ENCODE measurements around the gene PTP4A2. TPM values are rescaled to one million over a fixed set of nuclear protein-coding genes. Genes with fewer than 3 reads are reported as not detected.

The PTP4A2 gene
- polyA plus RNA-seq, 1 of the 3 experiments (the other 2 are of a cell fraction): 41.7 TPM

GRCh38 chr1:31866450-31867032, 71.6 kb downstream of the PTP4A2 start:
- H3F3A ChIP-seq (replicated peaks; ENCODE audit: insufficient read depth): no peaks in the 10 kb centered on the region
- no peak overlapping the region for H3K4me3 ChIP-seq (ENCODE audit: low read depth in 2 of 2, low read length in 1 of 2)
- no peak overlapping the region for H3K4me2 ChIP-seq
- DNase-seq: no peak
- ChIA-PET CTCF (interaction anchor here (0.7 kb wide), 1 partner anchor 317 kb away, joined by 3 read pairs; no protein-coding TSS in a partner anchor), POLR2A (no interaction called here)
- WGBS (ENCODE audit: low lambda C conversion rate): 68% methylated on average over 5 of the region's 5 CpGs
- no peaks in the 10 kb centered on the region for H3K4me1 ChIP-seq (ENCODE audit: control insufficient read depth in 1 of 2, insufficient read depth in 2 of 2, low read depth in 1 of 2, low read length in 1 of 2)
- no peaks in the 10 kb centered on the region for H4K20me1 ChIP-seq (ENCODE audit: insufficient read depth)
- no peaks in the 10 kb centered on the region for H3K9me2 ChIP-seq
- no peak overlapping the region for H2AFZ ChIP-seq (ENCODE audit: low read depth)
- H3K27ac ChIP-seq (ENCODE audit: low read depth in 2 of 2, low read length in 1 of 2): no peak overlapping the region
- H3K79me2 ChIP-seq (ENCODE audit: insufficient read depth): no peaks in the 10 kb centered on the region
- H3K27me3 ChIP-seq (ENCODE audit: insufficient read depth): no peaks in the 10 kb centered on the region
- H3K9ac ChIP-seq: no peak overlapping the region
- no peaks in the 10 kb centered on the region for H3K36me3 ChIP-seq (replicated peaks in 1 of 2; ENCODE audit: control insufficient read depth in 1 of 2, insufficient read depth in 2 of 2, low read length in 1 of 2)
- no peak for TF ChIP-seq POLR2AphosphoS5 (IDR thresholded peaks at IDR 0.05; ENCODE audit: low read depth, low read length)
- no peak for TF ChIP-seq SIN3A (IDR thresholded peaks at IDR 0.05; ENCODE audit: borderline replicate concordance, low read depth, low read length)
- TF ChIP-seq YY1 (IDR thresholded peaks at IDR 0.05; ENCODE audit: low read depth): no peak
- no peak for TF ChIP-seq MXI1 (IDR thresholded peaks at IDR 0.05; ENCODE audit: low read depth, low read length)
- no peak for TF ChIP-seq TEAD4 (IDR thresholded peaks at IDR 0.05; ENCODE audit: borderline replicate concordance, insufficient read depth)
- TF ChIP-seq IRF3 (IDR thresholded peaks at IDR 0.05; ENCODE audit: low read depth, low read length): no peak
- H3K9me3 ChIP-seq: no peaks in the 10 kb centered on the region

- DNase-seq: no peak
- Histone ChIP-seq H3K27me3 (ENCODE audit: insufficient read depth) (no peaks in the 10 kb centered on the region), H3K4me2 (no peak overlapping the region), H3K9me2 (no peaks in the 10 kb centered on the region), H3K36me3 (replicated peaks in 1 of 2; ENCODE audit: control insufficient read depth in 1 of 2, insufficient read depth in 2 of 2, low read length in 1 of 2) (no peaks in the 10 kb centered on the region), H3F3A (replicated peaks; ENCODE audit: insufficient read depth) (no peaks in the 10 kb centered on the region), H3K79me2 (ENCODE audit: insufficient read depth) (no peaks in the 10 kb centered on the region), H3K9me3 (no peaks in the 10 kb centered on the region), H3K4me3 (ENCODE audit: low read depth in 2 of 2, low read length in 1 of 2) (no peak overlapping the region), H3K27ac (ENCODE audit: low read depth in 2 of 2, low read length in 1 of 2) (no peak overlapping the region), H3K4me1 (ENCODE audit: control insufficient read depth in 1 of 2, insufficient read depth in 2 of 2, low read depth in 1 of 2, low read length in 1 of 2) (no peaks in the 10 kb centered on the region), H3K9ac (no peak overlapping the region), H4K20me1 (ENCODE audit: insufficient read depth) (no peaks in the 10 kb centered on the region), H2AFZ (ENCODE audit: low read depth) (no peak overlapping the region)
- TF ChIP-seq SIN3A (IDR thresholded peaks at IDR 0.05; ENCODE audit: borderline replicate concordance, low read depth, low read length) (no peak), EZH2phosphoT487 (IDR thresholded peaks at IDR 0.05; ENCODE audit: borderline replicate concordance, low read depth) (no peak), TCF12 (IDR thresholded peaks at IDR 0.05) (no peak), FOXM1 (IDR thresholded peaks at IDR 0.05; ENCODE audit: low read depth) (no peak), GATA2 (CRISPR knock-in tag; IDR thresholded peaks at IDR 0.05) (no peak), RCOR1 (IDR thresholded peaks at IDR 0.05; ENCODE audit: low read length) (no peak), CHD2 (IDR thresholded peaks at IDR 0.05; ENCODE audit: low read length, partially characterized antibody) (no peak)
- TF ChIP-seq, protein P1, sequence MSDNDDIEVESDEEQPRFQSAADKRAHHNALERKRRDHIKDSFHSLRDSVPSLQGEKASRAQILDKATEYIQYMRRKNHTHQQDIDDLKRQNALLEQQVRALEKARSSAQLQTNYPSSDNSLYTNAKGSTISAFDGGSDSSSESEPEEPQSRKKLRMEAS (IDR thresholded peaks at IDR 0.05; ENCODE audit: low read depth): no peak
- POLR2A ChIA-PET: no interaction called here
- 87% methylated on average over 11 of the region's 11 CpGs for WGBS (ENCODE audit: low lambda C conversion rate)
- CTCF ChIA-PET: no interaction called here
These were observed 72.3 kb downstream of the PTP4A2 start for GRCh38 chr1:31865728-31866449.

Measured in SK-N-SH (cell line).